Measurements from ENCODE around the gene KCP. TPM values are rescaled to one million over a fixed set of nuclear protein-coding genes. Genes with fewer than 3 reads are reported as not detected.

The KCP gene
- total RNA-seq, 1 experiment from 2014 or later, result 5.3 TPM

- Histone ChIP-seq H3K4me2 (ENCODE audit: insufficient read depth, insufficient read length, low read length) (peak overlapping the region; percentile 96), H3K27ac (ENCODE audit: insufficient read length, low read depth, low read length) (no peak overlapping the region), H3K56ac (ENCODE audit: insufficient read length, low read depth, low read length) (no peak overlapping the region), H2BK120ac (ENCODE audit: low read depth, low read length, poor library complexity, severe bottlenecking) (no peak overlapping the region), H4K5ac (ENCODE audit: insufficient read length, low read depth, low read length) (no peak overlapping the region), H3K79me1 (ENCODE audit: insufficient read depth, low read depth, low read length, poor library complexity, severe bottlenecking) (no peaks in the 10 kb centered on the region), H3K14ac (ENCODE audit: insufficient read depth, low read length) (no peak overlapping the region), H2AK5ac (ENCODE audit: insufficient read length, low read length) (no peak overlapping the region), H2BK15ac (ENCODE audit: low read depth, low read length) (no peak overlapping the region), H4K8ac (replicated peaks; ENCODE audit: insufficient read length, low read depth, low read length) (no peak overlapping the region), H2BK5ac (ENCODE audit: insufficient read length, low read length) (no peak overlapping the region), H3K23me2 (ENCODE audit: insufficient read length, low read depth, low read length, poor library complexity, severe bottlenecking) (peaks cover 8% of the 10 kb centered on the region), H3K4ac (ENCODE audit: low read depth, low read length) (no peak overlapping the region), H3T11ph (ENCODE audit: low read length) (no peak overlapping the region), H3K27me3 (ENCODE audit: insufficient read depth, low read length) (no peaks in the 10 kb centered on the region), H3K4me1 (ENCODE audit: insufficient read depth, low read length) (0 out of 2 replicates have a peak, but pooled peaks cover 3% of the 10 kb centered on the region), H4K91ac (ENCODE audit: insufficient read length, low read depth, low read length) (no peak overlapping the region), H2AFZ (ENCODE audit: low read length) (peak overlapping the region; percentile 3), H3K79me2 (ENCODE audit: insufficient read depth, low read length) (no peaks in the 10 kb centered on the region; the same call in 1 of the 2 replicates), H3K9me3 (ENCODE audit: control insufficient read depth, low read depth, low read length) (no peaks in the 10 kb centered on the region), H3K9ac (ENCODE audit: extremely low read depth, insufficient read length, low read length) (no peak overlapping the region), H3K23ac (ENCODE audit: insufficient read length, low read depth, low read length) (no peak overlapping the region), H3K18ac (ENCODE audit: insufficient read length, low read depth, low read length) (no peak overlapping the region), H4K20me1 (ENCODE audit: control insufficient read depth, insufficient read depth, insufficient read length) (no peaks in the 10 kb centered on the region), H2BK20ac (ENCODE audit: low read depth, low read length, poor library complexity, severe bottlenecking) (no peak overlapping the region), H2BK12ac (ENCODE audit: insufficient read length, low read depth, low read length) (no peak overlapping the region)
- no CpG with 5 or more reads among the region's 15 CpGs for WGBS (ENCODE audit: extremely low coverage, insufficient read length, low lambda C conversion rate)
- Mint-ChIP-seq H3K4me1 (peaks cover 23 to 34% of the 10 kb centered on the region in 2 experiments), H3K9me3 (no peaks in the 10 kb centered on the region), H3K36me3 (ENCODE audit: insufficient read depth in 1 of 3, low read depth in 3 of 3) (peaks cover 10 to 16% (median 15%) of the 10 kb centered on the region in 3 experiments; a peak in 6 of 7 replicates), H3K27ac (no peak overlapping the region), H3K27me3 (ENCODE audit: low read depth) (peaks cover 8% of the 10 kb centered on the region), H3K4me3 (peak overlapping the region; percentile 97 to 98)
- no peak for TF ChIP-seq CTCF (conservative IDR thresholded peaks at IDR 0.05)
- DNase-seq, result no peak
Observed at GRCh38 chr7:128861957-128862570, 48.4 kb downstream of the KCP start.
